HUES64 (cell line): ENCODE data around the gene CRACDL.

Experiments used
- H3K27ac ChIP-seq: 2 replicates; pipeline ENCODE4 v1.7.0; 2013; ENCODE audit warnings: low read depth, low read length, inconsistent platforms
- H3K27me3 ChIP-seq: 2 replicates; pipeline ENCODE4 v1.6.1; 2013; ENCODE audit warnings: mild to moderate bottlenecking, low read length; ENCODE audit not compliant: insufficient read depth
- H3K36me3 ChIP-seq: 2 replicates; pipeline ENCODE4 v1.6.1; 2013; ENCODE audit warnings: mild to moderate bottlenecking, low read length; ENCODE audit not compliant: insufficient read depth
- H3K4me1 ChIP-seq: 2 replicates; pipeline ENCODE4 v1.6.1; 2013; ENCODE audit warnings: mild to moderate bottlenecking, low read length, moderate library complexity; ENCODE audit not compliant: insufficient read depth
- H3K4me3 ChIP-seq: 2 replicates; pipeline ENCODE4 v1.5.1; 2013; ENCODE audit warnings: mild to moderate bottlenecking, low read length, moderate library complexity
- H3K9ac ChIP-seq: 2 replicates; pipeline ENCODE4 v1.6.1; 2013; ENCODE audit warnings: mild to moderate bottlenecking, low read depth, low read length
- H3K9me3 ChIP-seq: 2 replicates; pipeline ENCODE4 v1.6.1; 2013; ENCODE audit warnings: low read depth, low read length; ENCODE audit not compliant: insufficient read depth
- WGBS: fragments of 150-250, 120-280 bp; methylation state at CpG from one replicate; pipeline ENCODE4 v1.1.7; 2013; ENCODE audit warnings: missing lambda C conversion rate; 5-methylcytosine and 5-hydroxymethylcytosine counted together

Gene CRACDL

GRCh38 chr2:98805412-98806171 lies 130.4 kb downstream of the CRACDL start:
- no peak overlapping the region for H3K9ac ChIP-seq
- WGBS: 78% methylated on average over 12 of the region's 12 CpGs
- H3K4me1 ChIP-seq: no peaks in the 10 kb centered on the region
- H3K27ac ChIP-seq: no peak overlapping the region
- H3K36me3 ChIP-seq: no peaks in the 10 kb centered on the region
- H3K27me3 ChIP-seq: no peaks in the 10 kb centered on the region
- H3K9me3 ChIP-seq: no peaks in the 10 kb centered on the region
- no peak overlapping the region for H3K4me3 ChIP-seq

GRCh38 chr2:98804736-98805135 lies 131.3 kb downstream of the CRACDL start:
- no peaks in the 10 kb centered on the region for H3K4me1 ChIP-seq
- H3K9me3 ChIP-seq: no peaks in the 10 kb centered on the region
- H3K27ac ChIP-seq: no peak overlapping the region
- 97% methylated on average over 3 of the region's 3 CpGs for WGBS
- H3K9ac ChIP-seq: no peak overlapping the region
- H3K27me3 ChIP-seq: no peaks in the 10 kb centered on the region
- H3K4me3 ChIP-seq: no peak overlapping the region
- H3K36me3 ChIP-seq: no peaks in the 10 kb centered on the region

GRCh38 chr2:98804265-98804650 lies 131.8 kb downstream of the CRACDL start:
- Histone ChIP-seq H3K27me3 (no peaks in the 10 kb centered on the region), H3K4me1 (no peaks in the 10 kb centered on the region), H3K9ac (no peak overlapping the region), H3K36me3 (no peaks in the 10 kb centered on the region), H3K27ac (no peak overlapping the region), H3K9me3 (no peaks in the 10 kb centered on the region), H3K4me3 (no peak overlapping the region)
- 95% methylated on average over 8 of the region's 8 CpGs for WGBS

- no peaks in the 10 kb centered on the region for H3K4me1 ChIP-seq
- H3K4me3 ChIP-seq: no peak overlapping the region
- no peak overlapping the region for H3K9ac ChIP-seq
- no peak overlapping the region for H3K27ac ChIP-seq
- no peaks in the 10 kb centered on the region for H3K27me3 ChIP-seq
- no peaks in the 10 kb centered on the region for H3K9me3 ChIP-seq
- no peaks in the 10 kb centered on the region for H3K36me3 ChIP-seq
- WGBS: 94% methylated on average over 10 of the region's 10 CpGs
Observed at GRCh38 chr2:98803405-98804264, 132.4 kb downstream of the CRACDL start.

- no peaks in the 10 kb centered on the region for H3K36me3 ChIP-seq
- H3K9me3 ChIP-seq: no peaks in the 10 kb centered on the region
- H3K4me1 ChIP-seq: no peaks in the 10 kb centered on the region
- no peak overlapping the region for H3K9ac ChIP-seq
- H3K4me3 ChIP-seq: no peak overlapping the region
- no peaks in the 10 kb centered on the region for H3K27me3 ChIP-seq
- H3K27ac ChIP-seq: no peak overlapping the region
- 90% methylated on average over 8 of the region's 8 CpGs for WGBS
Observed at GRCh38 chr2:98802344-98802743, 133.7 kb downstream of the CRACDL start.

GRCh38 chr2:98801921-98802321 lies 134.1 kb downstream of the CRACDL start:
- H3K9me3 ChIP-seq: no peaks in the 10 kb centered on the region
- no peak overlapping the region for H3K9ac ChIP-seq
- H3K36me3 ChIP-seq: no peaks in the 10 kb centered on the region
- H3K27me3 ChIP-seq: no peaks in the 10 kb centered on the region
- H3K4me3 ChIP-seq: no peak overlapping the region
- H3K4me1 ChIP-seq: no peaks in the 10 kb centered on the region
- no peak overlapping the region for H3K27ac ChIP-seq
- WGBS: 93% methylated on average over 15 of the region's 15 CpGs

- Histone ChIP-seq H3K27ac (no peak overlapping the region), H3K36me3 (no peaks in the 10 kb centered on the region), H3K9me3 (no peaks in the 10 kb centered on the region), H3K4me3 (no peak overlapping the region), H3K9ac (no peak overlapping the region), H3K4me1 (no peaks in the 10 kb centered on the region), H3K27me3 (no peaks in the 10 kb centered on the region)
- WGBS: no CpG with 5 or more reads among the region's 1 CpG
Observed at GRCh38 chr2:98801286-98801685, 134.7 kb downstream of the CRACDL start.

GRCh38 chr2:98800330-98801064 lies 135.5 kb downstream of the CRACDL start:
- no peaks in the 10 kb centered on the region for H3K27me3 ChIP-seq
- WGBS: 92% methylated on average over 8 of the region's 8 CpGs
- H3K4me1 ChIP-seq: no peaks in the 10 kb centered on the region
- H3K9ac ChIP-seq: no peak overlapping the region
- H3K9me3 ChIP-seq: no peaks in the 10 kb centered on the region
- H3K36me3 ChIP-seq: no peaks in the 10 kb centered on the region
- H3K27ac ChIP-seq: no peak overlapping the region
- no peak overlapping the region for H3K4me3 ChIP-seq

GRCh38 chr2:98799375-98800329 lies 136.4 kb downstream of the CRACDL start:
- Histone ChIP-seq H3K9ac (no peak overlapping the region), H3K27me3 (no peaks in the 10 kb centered on the region), H3K36me3 (no peaks in the 10 kb centered on the region), H3K4me1 (no peaks in the 10 kb centered on the region), H3K4me3 (no peak overlapping the region), H3K9me3 (no peaks in the 10 kb centered on the region), H3K27ac (no peak overlapping the region)
- WGBS: 87% methylated on average over 10 of the region's 10 CpGs

- Histone ChIP-seq H3K9me3 (no peaks in the 10 kb centered on the region), H3K27ac (no peak overlapping the region), H3K9ac (no peak overlapping the region), H3K4me3 (no peak overlapping the region), H3K27me3 (no peaks in the 10 kb centered on the region), H3K36me3 (no peaks in the 10 kb centered on the region), H3K4me1 (no peaks in the 10 kb centered on the region)
- 91% methylated on average over 19 of the region's 19 CpGs for WGBS
Observed at GRCh38 chr2:98796775-98797544, 139.1 kb downstream of the CRACDL start.
